GM20431 (cell line): ENCODE results near the gene FAM83E.
"Not testable (repeated sequence)": the region's sequence is repeated elsewhere in the genome, so short reads cannot be mapped to it uniquely, and the experiment has no call there.

Experiments
- in situ Hi-C: fragments of 300-500 bp; cut with MseI, MboI; formaldehyde crosslinking; loops from one replicate; pipeline ENCODE4 v1.15.0; 2020; ENCODE audit warnings: low sequenced_read_pairs; ENCODE audit not compliant: unreplicated experiment

Gene FAM83E

GRCh38 chr19:48642862-48643261, 28.0 kb upstream of the FAM83E start:
- in situ Hi-C loops = no loop called here

DNA sequence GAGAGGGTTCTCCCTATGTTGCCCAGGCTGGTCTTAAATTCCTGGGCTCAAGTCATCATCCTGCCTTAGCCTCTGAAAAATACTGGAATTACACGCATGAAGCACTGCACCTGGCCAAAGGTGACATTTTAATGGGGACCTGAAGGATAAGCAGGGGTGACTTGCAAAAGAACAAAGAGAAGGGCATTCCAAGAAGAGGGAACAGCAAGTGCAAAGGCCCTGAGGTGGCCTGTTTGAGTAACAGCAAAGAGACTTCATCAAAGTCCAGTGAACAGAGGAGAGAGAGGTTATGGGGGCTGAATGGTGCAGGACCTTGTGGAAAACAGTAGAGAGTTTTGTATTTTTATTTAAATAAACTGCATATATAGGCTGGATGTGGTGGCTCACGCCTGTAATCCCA, 27.0 kb upstream of the FAM83E start:
- in situ Hi-C loops = no loop called here

DNA sequence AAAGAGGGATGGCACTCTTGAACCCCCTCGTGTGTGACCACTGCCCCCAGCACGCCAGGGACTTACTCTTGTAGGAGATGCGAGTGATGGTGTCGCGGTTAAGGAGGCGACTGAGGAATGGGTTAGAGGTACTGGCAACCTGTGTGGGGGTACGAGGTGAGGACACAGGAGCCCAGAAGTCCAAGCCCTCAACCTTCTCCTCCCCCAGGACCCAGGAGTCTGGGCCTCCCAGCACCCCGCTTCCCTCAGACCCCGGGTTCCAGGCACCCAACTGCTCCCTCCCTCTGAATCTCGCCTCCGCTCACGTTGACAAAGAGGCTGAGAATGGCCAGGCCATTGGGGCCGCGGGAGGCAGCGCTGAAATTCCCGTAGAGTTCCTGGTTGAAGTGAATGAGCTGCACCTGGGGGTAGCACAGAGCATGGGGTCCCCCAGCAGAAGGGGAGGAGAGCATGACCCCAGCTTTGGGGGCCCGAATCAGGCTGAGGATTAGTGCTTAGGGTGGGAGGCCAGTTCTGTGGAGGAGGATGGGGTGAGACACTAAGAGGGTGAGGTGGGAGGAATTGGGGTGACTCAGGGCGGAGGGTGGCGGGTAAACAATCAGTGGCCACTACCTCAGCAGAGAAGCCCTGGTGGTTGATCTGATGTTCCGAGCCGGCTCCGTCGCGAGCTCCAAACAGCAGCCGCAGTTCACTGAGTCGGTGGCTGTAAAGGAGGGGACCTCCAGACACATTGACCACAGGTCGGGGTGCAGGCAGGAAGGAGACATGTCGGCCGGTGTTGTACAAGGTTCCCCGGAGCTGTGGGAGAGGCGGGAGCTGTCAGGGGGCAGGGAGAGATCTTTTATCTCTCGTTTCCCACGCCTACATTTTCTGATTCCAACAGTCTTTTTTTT, 24.9 kb upstream of the FAM83E start:
- in situ Hi-C loops = no loop called here

- in situ Hi-C loops = no loop called here
These were observed 24.0 kb upstream of the FAM83E start for GRCh38 chr19:48638831-48639381.

- in situ Hi-C loops = no loop called here
These were observed 23.3 kb upstream of the FAM83E start for GRCh38 chr19:48637948-48638830.

DNA sequence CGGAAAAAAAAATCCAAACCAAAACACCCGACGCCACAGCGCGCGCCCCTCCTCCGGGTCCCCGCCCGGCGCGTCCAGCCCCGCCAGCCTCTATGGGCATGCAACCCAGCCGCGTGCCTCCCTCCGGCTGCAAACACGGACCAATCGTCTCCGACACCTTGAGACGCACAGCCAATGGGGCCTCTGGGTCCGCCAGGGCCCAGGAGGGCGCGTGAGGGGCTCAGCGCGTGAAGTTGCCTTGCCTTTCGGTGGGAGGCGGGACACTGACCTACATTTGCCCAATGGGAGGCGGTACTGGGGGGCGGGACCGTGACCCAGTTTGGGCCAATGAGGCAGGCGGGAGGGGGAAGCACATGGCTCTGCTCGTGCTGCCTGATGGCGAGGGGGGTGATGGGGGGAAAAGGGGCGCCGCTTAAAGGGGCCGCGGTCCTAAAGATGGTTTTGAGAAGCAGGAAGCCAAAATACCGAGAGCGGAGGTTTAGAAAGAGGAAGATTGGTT, 22.6 kb upstream of the FAM83E start:
- in situ Hi-C loops = no loop called here

DNA sequence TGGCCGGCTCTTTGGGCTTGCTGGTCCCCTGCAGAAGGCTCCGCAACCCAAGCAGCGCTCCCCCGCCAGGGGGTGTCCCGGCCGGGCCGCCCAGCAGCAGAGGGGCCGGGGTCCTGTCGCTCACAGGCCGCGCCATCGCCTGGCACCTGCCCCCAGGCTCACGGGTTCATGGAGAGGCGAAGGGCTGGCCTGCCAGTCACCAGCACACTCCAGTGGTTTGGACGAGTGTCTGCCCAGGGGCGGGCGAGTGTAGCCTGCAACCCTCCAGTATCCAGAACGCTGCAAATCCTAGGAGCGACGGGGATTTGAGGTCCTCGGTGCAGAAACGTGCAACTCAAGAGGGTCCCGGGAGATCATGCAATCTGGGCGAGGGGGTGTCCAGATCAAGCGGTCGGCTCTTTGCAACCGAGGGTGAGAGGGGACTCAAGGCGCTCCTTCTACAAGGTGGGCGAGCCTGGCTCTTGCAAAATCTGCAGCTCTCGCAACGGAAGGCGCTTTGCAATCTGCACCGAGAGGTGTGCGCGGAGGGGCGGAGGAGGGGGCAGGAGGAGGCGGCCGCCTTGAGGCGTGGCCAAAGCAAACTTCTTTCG, 22.1 kb upstream of the FAM83E start, which contains the start of gene DBP:
Gene DBP (minus strand): TSS at position 521 of the 590 bp plus-strand sequence. CDS start 385 bp downstream, at position 136.
- in situ Hi-C loops = no loop called here

DNA sequence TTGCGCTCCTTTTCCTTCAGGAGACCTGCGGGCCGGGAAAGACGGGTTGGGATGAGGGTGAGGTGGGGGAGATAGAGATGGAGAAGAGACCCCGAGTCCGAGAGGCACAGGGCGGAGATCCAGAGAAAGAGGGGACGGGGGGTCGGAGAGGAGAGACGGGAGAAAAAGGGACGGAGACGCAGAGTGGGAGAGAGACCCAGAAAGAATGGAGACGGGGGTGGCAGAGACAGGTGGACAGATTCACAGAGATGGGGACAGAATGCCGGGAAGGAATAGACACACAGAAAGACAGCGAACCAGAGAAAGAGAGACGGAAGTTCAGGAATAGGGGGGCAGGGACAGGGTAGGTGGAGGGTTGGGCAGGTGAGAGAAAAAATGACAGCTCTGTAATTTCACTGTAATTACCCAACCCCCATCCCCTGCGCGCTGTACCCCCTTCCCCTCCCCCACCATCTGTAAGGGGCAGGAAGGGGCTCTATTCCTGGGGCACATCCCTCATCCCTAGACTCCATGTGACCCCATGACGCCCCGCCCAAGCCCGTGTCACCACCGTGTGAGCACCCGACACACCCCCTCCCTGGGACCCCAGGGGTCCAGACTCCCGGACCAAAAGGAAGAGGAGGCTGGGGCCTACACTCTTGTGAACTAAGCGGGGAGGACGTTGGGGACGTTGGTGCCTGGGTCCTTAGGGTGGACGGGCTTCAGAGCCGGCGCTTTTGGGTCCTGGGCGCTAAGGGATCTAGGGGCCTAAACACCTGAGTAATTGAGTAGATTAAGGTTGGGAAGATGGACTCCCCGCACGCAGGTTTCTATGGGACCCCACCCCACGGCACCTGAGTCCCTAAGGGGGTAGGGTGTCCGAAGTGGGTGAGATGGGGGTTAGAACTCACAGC, 21.3 kb upstream of the FAM83E start:
- in situ Hi-C loops = no loop called here

GRCh38 chr19:48635263-48635965, 20.5 kb upstream of the FAM83E start:
- in situ Hi-C loops = no loop called here

- in situ Hi-C loops = no loop called here
These were observed 19.8 kb upstream of the FAM83E start for GRCh38 chr19:48634424-48635262.

DNA sequence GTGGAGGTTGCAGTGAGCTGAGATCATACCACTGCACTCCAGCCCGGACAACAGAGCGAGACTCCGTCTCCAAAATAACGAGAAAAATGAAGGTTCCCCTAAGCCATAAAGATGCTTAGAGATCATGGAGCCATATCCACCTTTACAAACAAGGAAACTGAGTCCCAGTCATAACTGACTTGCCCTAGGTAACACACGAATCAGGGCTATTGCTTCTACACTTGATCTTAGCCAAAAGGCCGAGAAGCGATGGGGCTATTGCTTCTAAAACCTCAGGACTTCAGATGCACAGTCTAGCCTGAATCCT, 19.1 kb upstream of the FAM83E start:
- in situ Hi-C loops = no loop called here

- in situ Hi-C loops = no loop called here
These were observed 18.5 kb upstream of the FAM83E start for GRCh38 chr19:48633148-48634035.

- in situ Hi-C loops = no loop called here
These were observed 17.8 kb upstream of the FAM83E start for GRCh38 chr19:48632692-48633147.

DNA sequence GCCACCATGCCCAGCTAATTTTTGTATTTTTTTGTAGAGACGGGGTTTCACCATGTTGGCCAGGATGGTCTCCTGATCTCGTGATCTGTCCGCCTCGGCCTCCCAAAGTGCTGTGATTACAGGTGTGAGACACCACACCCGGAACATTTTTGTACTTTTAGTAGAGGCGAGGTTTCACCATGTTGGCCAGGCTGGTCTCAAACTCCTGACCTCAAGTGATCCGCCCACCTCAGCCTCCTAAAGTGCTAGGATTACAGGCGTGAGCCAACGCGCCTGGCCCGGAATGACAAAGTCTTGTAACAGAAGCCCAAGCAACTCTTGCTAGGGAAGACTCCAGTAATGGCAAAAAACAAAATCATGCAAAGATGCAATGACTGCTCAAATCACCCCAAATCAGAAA, 17.4 kb upstream of the FAM83E start:
- in situ Hi-C loops = not testable (repeated sequence)

DNA sequence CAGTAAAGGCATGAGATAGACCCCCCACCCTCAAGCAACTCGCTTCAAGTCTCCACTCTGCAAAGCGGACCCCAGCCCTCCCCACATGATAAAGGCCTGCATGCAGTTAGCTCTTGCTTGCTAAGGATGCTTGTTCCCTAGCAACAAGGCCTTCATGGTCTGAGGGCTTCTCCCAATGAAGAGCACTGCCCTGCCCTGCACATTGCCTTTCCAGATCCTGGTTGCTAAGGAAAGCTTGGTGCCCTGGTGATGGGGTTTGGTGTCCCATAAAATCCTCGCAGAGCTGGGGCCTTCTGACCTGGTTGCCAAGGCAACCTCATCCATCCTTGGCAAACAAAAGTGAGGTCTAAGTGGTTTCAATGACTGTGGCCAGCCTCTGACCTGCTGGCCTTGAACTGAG, 16.3 kb upstream of the FAM83E start:
- in situ Hi-C loops = no loop called here

- in situ Hi-C loops = no loop called here
These were observed 15.6 kb upstream of the FAM83E start for GRCh38 chr19:48630296-48631063.
